Activated gamma-delta T cell treated with anti-CD3 and anti-CD28 coated beads, Interleukin-2, amount 50 U/mL, for 16 hours (primary cell): ENCODE results near the gene IRGM.

Experiments used
- DNase-seq: peaks from one replicate; pipeline ENCODE4 v3.0.0-alpha.2; 2020; ENCODE audit warnings: low read depth

Gene IRGM

DNA sequence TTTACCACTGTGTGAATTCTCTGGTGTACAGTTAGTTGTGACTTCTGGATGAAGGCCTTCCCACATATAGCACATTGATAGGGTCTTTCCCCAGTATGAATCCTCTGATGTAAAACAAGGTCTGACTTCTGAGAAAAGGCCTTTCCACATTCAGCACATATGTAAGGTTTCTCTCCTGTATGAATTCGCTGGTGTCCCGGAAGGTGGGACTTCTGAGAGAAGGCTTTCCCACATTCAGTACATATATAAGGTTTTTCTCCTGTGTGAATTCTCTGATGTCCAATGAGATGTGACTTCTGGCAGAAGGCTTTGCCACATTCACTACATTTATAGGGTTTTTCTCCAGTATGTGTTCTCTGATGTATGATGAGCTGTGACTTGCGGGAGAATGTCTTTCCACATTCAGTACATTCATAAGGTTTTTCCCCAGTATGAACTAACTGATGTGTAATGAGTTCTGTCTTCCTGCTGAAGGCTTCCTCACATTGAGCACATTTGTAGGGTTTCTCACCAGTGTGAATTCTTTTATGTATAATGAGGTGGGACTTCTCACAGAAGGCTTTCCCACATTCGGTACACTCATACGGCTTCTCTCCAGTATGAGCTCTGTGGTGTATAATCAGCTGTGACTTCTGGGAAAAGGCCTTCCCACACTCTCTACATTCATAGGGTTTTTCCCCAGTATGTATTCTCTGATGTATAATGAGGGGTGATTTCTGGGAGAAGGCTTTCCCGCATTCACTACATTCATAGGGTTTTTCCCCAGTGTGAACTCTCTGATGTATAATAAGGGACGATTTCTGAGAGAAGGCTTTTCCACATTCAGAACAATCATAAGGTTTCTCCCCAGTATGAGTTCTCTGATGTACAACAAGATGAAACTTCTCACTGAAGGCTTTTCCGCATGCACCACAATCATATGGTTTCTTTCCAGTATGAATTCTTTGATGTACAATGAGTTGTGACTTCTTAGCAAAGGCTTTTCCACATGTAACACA is 49.4 kb downstream of the IRGM start:
- DNase-seq: no peak
